ENCODE measurements around the gene LENG9. TPM values are rescaled to one million over a fixed set of nuclear protein-coding genes. Genes with fewer than 3 reads are reported as not detected.

The LENG9 gene
- total and polyA plus RNA-seq, 2 of the 13 experiments (the other 11 are each of a cell fraction or from before 2014, with no cell fraction given): 0.75 to 2.9 TPM

DNA sequence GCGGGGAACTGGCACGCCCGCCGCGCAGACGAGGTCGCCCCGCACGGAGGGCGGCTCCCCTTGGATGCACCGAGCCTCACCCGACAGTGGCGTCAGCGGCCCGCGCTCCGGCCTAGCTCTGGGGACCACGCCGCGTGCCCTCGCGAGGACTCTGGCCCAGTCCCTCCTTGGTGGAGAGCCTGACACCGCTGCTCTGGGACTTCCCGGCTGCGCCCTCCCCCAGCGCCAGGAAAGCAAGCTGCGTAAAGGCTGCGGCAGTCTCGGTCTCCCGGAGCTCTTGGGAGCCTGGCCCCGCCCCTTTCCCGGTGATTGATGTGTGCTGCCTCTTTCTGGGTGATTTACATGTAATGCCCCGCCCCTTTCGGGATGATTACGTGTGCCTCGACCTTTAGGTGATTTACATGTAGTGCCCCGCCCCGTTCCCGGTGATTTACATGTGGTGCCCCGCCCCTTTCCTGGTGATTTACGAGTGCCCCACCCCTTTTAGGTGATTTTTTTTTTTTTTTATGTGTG is at the start of gene LENG9 (continued):
- TF ChIP-seq, protein P1, sequence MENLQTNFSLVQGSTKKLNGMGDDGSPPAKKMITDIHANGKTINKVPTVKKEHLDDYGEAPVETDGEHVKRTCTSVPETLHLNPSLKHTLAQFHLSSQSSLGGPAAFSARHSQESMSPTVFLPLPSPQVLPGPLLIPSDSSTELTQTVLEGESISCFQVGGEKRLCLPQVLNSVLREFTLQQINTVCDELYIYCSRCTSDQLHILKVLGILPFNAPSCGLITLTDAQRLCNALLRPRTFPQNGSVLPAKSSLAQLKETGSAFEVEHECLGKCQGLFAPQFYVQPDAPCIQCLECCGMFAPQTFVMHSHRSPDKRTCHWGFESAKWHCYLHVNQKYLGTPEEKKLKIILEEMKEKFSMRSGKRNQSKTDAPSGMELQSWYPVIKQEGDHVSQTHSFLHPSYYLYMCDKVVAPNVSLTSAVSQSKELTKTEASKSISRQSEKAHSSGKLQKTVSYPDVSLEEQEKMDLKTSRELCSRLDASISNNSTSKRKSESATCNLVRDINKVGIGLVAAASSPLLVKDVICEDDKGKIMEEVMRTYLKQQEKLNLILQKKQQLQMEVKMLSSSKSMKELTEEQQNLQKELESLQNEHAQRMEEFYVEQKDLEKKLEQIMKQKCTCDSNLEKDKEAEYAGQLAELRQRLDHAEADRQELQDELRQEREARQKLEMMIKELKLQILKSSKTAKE (CRISPR knock-in tag; IDR thresholded peaks at IDR 0.05; ENCODE audit: borderline replicate concordance): no peak
- TF ChIP-seq ZNF839 (CRISPR knock-in tag; IDR thresholded peaks at IDR 0.05; ENCODE audit: borderline replicate concordance) (no peak), HOXD1 (CRISPR knock-in tag; IDR thresholded peaks at IDR 0.05) (peak; percentile 53; the same call in 1 of the 2 replicates), ZNF562 (CRISPR knock-in tag; IDR thresholded peaks at IDR 0.05; ENCODE audit: borderline replicate concordance) (no peak), ZKSCAN1 (IDR thresholded peaks at IDR 0.05; ENCODE audit: low read length) (no peak), NCOA5 (CRISPR knock-in tag; IDR thresholded peaks at IDR 0.05) (no peak), SIX1 (CRISPR knock-in tag; IDR thresholded peaks at IDR 0.05; ENCODE audit: borderline replicate concordance) (no peak), PLRG1 (conservative IDR thresholded peaks at IDR 0.05) (no peak), ADNP (CRISPR knock-in tag; IDR thresholded peaks at IDR 0.05) (no peak), ZNF431 (CRISPR knock-in tag; IDR thresholded peaks at IDR 0.05; ENCODE audit: borderline replicate concordance, low read depth) (no peak), JUNB (CRISPR knock-in tag; IDR thresholded peaks at IDR 0.05; ENCODE audit: borderline replicate concordance) (no peak), CHCHD3 (CRISPR knock-in tag; IDR thresholded peaks at IDR 0.05) (no peak), RARG (CRISPR knock-in tag; IDR thresholded peaks at IDR 0.05; ENCODE audit: low read depth) (no peak), RCOR2 (CRISPR knock-in tag; IDR thresholded peaks at IDR 0.05) (no peak), MBNL3 (CRISPR knock-in tag; conservative IDR thresholded peaks at IDR 0.05) (no peak)
- TF ChIP-seq, protein P2, sequence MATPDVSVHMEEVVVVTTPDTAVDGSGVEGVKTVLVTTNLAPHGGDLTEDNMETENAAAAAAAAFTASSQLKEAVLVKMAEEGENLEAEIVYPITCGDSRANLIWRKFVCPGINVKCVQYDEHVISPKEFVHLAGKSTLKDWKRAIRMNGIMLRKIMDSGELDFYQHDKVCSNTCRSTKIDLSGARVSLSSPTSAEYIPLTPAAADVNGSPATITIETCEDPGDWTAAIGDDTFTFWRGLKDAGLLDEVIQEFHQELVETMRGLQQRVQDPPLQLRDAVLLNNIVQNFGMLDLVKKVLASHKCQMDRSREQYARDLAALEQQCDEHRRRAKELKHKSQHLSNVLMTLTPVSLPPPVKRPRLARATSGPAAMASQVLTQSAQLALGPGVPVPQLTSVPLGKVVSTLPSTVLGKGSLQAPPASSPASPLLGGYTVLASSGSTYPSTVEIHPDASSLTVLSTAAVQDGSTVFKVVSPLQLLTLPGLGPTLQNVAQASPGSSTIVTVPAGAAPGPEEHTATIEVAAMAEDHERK (CRISPR knock-in tag; IDR thresholded peaks at IDR 0.05; ENCODE audit: low read depth): no peak; the same call in 1 of the 2 replicates
- TF ChIP-seq, protein P3, sequence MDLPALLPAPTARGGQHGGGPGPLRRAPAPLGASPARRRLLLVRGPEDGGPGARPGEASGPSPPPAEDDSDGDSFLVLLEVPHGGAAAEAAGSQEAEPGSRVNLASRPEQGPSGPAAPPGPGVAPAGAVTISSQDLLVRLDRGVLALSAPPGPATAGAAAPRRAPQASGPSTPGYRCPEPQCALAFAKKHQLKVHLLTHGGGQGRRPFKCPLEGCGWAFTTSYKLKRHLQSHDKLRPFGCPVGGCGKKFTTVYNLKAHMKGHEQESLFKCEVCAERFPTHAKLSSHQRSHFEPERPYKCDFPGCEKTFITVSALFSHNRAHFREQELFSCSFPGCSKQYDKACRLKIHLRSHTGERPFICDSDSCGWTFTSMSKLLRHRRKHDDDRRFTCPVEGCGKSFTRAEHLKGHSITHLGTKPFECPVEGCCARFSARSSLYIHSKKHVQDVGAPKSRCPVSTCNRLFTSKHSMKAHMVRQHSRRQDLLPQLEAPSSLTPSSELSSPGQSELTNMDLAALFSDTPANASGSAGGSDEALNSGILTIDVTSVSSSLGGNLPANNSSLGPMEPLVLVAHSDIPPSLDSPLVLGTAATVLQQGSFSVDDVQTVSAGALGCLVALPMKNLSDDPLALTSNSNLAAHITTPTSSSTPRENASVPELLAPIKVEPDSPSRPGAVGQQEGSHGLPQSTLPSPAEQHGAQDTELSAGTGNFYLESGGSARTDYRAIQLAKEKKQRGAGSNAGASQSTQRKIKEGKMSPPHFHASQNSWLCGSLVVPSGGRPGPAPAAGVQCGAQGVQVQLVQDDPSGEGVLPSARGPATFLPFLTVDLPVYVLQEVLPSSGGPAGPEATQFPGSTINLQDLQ (CRISPR knock-in tag; IDR thresholded peaks at IDR 0.05): no peak
- TF ChIP-seq, protein P4, sequence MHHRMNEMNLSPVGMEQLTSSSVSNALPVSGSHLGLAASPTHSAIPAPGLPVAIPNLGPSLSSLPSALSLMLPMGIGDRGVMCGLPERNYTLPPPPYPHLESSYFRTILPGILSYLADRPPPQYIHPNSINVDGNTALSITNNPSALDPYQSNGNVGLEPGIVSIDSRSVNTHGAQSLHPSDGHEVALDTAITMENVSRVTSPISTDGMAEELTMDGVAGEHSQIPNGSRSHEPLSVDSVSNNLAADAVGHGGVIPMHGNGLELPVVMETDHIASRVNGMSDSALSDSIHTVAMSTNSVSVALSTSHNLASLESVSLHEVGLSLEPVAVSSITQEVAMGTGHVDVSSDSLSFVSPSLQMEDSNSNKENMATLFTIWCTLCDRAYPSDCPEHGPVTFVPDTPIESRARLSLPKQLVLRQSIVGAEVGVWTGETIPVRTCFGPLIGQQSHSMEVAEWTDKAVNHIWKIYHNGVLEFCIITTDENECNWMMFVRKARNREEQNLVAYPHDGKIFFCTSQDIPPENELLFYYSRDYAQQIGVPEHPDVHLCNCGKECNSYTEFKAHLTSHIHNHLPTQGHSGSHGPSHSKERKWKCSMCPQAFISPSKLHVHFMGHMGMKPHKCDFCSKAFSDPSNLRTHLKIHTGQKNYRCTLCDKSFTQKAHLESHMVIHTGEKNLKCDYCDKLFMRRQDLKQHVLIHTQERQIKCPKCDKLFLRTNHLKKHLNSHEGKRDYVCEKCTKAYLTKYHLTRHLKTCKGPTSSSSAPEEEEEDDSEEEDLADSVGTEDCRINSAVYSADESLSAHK (CRISPR knock-in tag; IDR thresholded peaks at IDR 0.05; ENCODE audit: borderline replicate concordance): no peak

All from HepG2 (cell line).